ENCODE results near the gene SREBF2. TPM values are rescaled to one million over a fixed set of nuclear protein-coding genes. Genes with fewer than 3 reads are reported as not detected.

SREBF2 gene
- total and polyA plus RNA-seq, 2 of the 13 experiments (the other 11 are each of a cell fraction or from before 2014, with no cell fraction given): 53.8 to 72.6 TPM

DNA sequence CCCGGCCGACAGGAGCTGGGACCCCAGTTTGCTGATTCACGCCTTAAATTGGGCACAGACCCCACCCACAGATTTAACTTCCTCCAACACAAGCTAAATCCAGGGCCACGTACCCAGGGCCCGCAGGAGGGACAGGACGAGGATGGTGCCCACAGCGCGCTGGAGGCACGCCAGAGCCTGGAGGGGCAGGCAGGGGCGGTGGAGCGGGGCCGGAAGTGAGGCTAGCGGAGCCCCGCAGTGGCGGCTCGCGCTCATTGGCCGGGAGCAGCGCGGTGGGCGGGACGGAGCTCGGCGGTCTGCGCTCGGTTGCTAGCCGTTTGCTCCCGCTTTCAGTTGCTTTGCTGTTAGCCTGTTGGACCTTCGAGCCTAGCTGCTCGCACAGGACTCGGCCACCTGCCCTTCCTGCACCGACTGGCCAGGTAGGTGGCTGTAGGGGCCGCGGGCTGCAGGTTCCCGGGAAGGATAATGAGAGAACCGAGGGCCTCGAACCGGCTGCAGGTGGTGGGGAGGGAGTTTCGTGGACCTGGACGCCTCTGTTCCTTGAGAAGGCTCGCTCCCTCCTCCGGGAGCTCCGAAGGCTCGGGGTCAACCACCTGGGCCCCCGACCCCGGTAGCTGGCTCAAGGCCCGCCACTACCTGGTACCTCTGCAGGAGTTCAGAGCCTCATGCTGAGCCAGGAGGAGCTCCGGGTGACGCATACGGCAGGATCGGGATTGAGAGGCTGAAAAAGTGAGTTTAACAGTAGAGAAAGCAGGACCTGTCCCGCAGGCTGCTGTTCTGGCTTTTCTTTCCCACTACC, 32.4 kb upstream of the SREBF2 start, which contains the start of gene CCDC134 (continued):
- TF ChIP-seq ZNF33A (CRISPR knock-in tag; IDR thresholded peaks at IDR 0.05; ENCODE audit: borderline replicate concordance): no peak
- TF ChIP-seq ZNF891 (CRISPR knock-in tag; IDR thresholded peaks at IDR 0.05): no peak
- 0 out of 2 replicates have a peak, but pooled peaks have one; percentile 28 for TF ChIP-seq GATAD2A (CRISPR knock-in tag; IDR thresholded peaks at IDR 0.05)
- 0 out of 2 replicates have a peak, but pooled peaks have one; percentile 26 for TF ChIP-seq MEIS2 (CRISPR knock-in tag; IDR thresholded peaks at IDR 0.05)
- peak; percentile 77; the same call in 1 of the 2 replicates for TF ChIP-seq ZNF557 (CRISPR knock-in tag; IDR thresholded peaks at IDR 0.05)
- TF ChIP-seq CBX1 (IDR thresholded peaks at IDR 0.05; ENCODE audit: low read depth): peak; percentile 25
- TF ChIP-seq ZNF577 (CRISPR knock-in tag; IDR thresholded peaks at IDR 0.05; ENCODE audit: borderline replicate concordance, low read depth): no peak
- no peak for TF ChIP-seq ZBTB20 (CRISPR knock-in tag; IDR thresholded peaks at IDR 0.05; ENCODE audit: borderline replicate concordance, low read depth)
- TF ChIP-seq ZNF101 (CRISPR knock-in tag; IDR thresholded peaks at IDR 0.05; ENCODE audit: borderline replicate concordance, low read depth): no peak
- TF ChIP-seq PAX8 (CRISPR knock-in tag; IDR thresholded peaks at IDR 0.05; ENCODE audit: borderline replicate concordance): 0 out of 2 replicates have a peak, but pooled peaks have one; percentile 66
- no peak for TF ChIP-seq HOXA7 (CRISPR knock-in tag; IDR thresholded peaks at IDR 0.05)
- TF ChIP-seq PHF21A (CRISPR knock-in tag; IDR thresholded peaks at IDR 0.05): peak; percentile 76
- no peak for TF ChIP-seq ZNF75D (CRISPR knock-in tag; IDR thresholded peaks at IDR 0.05; ENCODE audit: borderline replicate concordance)
- no peak for TF ChIP-seq ZFP36L2 (CRISPR knock-in tag; IDR thresholded peaks at IDR 0.05)
- TF ChIP-seq FOSL2 (CRISPR knock-in tag; IDR thresholded peaks at IDR 0.05): peak; percentile 49
- TF ChIP-seq ZKSCAN8 (CRISPR knock-in tag; IDR thresholded peaks at IDR 0.05; ENCODE audit: borderline replicate concordance): peak; percentile 25; the same call in 1 of the 2 replicates
- no peak for TF ChIP-seq ZNF569 (CRISPR knock-in tag; IDR thresholded peaks at IDR 0.05; ENCODE audit: borderline replicate concordance)
- peak; percentile 73; the same call in 1 of the 2 replicates for TF ChIP-seq ZNF713 (CRISPR knock-in tag; IDR thresholded peaks at IDR 0.05)
- TF ChIP-seq, protein P1, sequence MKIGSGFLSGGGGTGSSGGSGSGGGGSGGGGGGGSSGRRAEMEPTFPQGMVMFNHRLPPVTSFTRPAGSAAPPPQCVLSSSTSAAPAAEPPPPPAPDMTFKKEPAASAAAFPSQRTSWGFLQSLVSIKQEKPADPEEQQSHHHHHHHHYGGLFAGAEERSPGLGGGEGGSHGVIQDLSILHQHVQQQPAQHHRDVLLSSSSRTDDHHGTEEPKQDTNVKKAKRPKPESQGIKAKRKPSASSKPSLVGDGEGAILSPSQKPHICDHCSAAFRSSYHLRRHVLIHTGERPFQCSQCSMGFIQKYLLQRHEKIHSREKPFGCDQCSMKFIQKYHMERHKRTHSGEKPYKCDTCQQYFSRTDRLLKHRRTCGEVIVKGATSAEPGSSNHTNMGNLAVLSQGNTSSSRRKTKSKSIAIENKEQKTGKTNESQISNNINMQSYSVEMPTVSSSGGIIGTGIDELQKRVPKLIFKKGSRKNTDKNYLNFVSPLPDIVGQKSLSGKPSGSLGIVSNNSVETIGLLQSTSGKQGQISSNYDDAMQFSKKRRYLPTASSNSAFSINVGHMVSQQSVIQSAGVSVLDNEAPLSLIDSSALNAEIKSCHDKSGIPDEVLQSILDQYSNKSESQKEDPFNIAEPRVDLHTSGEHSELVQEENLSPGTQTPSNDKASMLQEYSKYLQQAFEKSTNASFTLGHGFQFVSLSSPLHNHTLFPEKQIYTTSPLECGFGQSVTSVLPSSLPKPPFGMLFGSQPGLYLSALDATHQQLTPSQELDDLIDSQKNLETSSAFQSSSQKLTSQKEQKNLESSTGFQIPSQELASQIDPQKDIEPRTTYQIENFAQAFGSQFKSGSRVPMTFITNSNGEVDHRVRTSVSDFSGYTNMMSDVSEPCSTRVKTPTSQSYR (CRISPR knock-in tag; IDR thresholded peaks at IDR 0.05; ENCODE audit: borderline replicate concordance): no peak
- TF ChIP-seq THAP11 (CRISPR knock-in tag; IDR thresholded peaks at IDR 0.05): peak; percentile 81
- TF ChIP-seq HNF1B (CRISPR knock-in tag; IDR thresholded peaks at IDR 0.05): peak; percentile 67; the same call in 1 of the 2 replicates
- TF ChIP-seq, protein P2, sequence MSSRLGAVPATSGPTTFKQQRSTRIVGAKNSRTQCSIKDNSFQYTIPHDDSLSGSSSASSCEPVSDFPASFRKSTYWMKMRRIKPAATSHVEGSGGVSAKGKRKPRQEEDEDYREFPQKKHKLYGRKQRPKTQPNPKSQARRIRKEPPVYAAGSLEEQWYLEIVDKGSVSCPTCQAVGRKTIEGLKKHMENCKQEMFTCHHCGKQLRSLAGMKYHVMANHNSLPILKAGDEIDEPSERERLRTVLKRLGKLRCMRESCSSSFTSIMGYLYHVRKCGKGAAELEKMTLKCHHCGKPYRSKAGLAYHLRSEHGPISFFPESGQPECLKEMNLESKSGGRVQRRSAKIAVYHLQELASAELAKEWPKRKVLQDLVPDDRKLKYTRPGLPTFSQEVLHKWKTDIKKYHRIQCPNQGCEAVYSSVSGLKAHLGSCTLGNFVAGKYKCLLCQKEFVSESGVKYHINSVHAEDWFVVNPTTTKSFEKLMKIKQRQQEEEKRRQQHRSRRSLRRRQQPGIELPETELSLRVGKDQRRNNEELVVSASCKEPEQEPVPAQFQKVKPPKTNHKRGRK (CRISPR knock-in tag; IDR thresholded peaks at IDR 0.05): no peak
- no peak for TF ChIP-seq RORA (CRISPR knock-in tag; IDR thresholded peaks at IDR 0.05)
- TF ChIP-seq ZNF780A (CRISPR knock-in tag; IDR thresholded peaks at IDR 0.05): 0 out of 2 replicates have a peak, but pooled peaks have one; percentile 42
- TF ChIP-seq MXD4 (CRISPR knock-in tag; IDR thresholded peaks at IDR 0.05): peak; percentile 76; the same call in 1 of the 2 replicates

Data from HepG2 (cell line).